GM13976 (cell line): ENCODE results near the gene CCNQ.

Source experiments
- DNase-seq: peaks from one replicate; pipeline ENCODE4 v3.0.0; 2012; ENCODE audit warnings: low spot score
- CTCF ChIP-seq: IDR thresholded peaks from 2 replicates; pipeline ENCODE4 v1.5.1; 2012; ENCODE audit warnings: borderline replicate concordance, mild to moderate bottlenecking; ENCODE audit not compliant: insufficient read depth; ENCODE audit errors: extremely low read depth, missing control alignments, control extremely low read depth
- in situ Hi-C: fragments of 300-500 bp; cut with MboI; formaldehyde crosslinking; loops from one replicate; pipeline ENCODE4 v1.12.0; 2022; ENCODE audit warnings: low sequenced_read_pairs, mixed read lengths, inconsistent platforms; ENCODE audit not compliant: unreplicated experiment

Gene CCNQ

DNA sequence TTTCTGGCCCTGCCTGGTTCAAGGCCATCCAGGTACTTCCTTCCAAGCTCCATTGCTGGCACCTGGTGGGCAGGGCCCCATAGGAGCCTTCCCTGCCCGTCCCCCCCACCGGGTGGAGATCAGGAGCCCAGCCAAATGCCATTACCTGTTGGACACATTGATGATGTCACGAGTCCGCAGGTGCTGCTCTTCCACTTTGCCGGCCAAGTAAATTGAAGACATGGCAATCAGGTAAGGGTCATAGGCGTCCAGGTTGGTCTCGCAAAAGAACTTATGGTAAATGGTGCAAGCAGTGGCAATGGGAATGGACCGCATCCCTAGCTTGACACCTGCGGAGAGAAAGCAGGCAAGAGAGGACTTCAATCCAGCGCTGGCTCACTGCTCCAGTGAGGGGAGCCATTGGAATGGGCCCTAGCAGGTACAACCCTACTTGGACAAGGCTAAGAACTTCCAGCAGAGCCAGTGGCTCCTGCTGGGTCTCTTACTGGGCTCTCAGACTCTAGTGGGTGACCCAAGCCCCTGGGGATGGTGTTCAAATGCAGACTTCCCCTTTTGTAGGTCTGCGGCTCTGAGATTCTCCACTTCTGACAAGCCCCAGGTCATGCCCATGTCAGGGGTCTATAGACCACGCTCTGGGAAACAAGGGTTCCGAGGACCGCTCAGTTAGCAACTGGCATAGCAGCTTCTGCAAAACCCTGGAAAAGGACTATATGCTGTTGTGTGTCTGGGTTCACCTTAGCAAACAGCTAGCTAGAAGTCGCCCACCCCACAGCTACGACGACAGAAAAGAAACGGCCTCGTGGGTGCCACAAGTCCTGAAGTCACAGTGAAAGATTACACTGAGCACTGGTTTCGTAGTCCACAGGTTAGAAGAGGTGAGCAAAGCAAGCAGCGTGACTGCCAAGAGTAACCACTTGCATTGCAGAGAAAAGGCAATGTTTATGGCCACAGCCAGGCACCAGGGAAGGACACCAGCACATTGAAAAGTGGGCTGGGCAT lies 2.8 kb downstream of the CCNQ start:
- TF ChIP-seq CTCF = no peak
- in situ Hi-C loops = no loop called here

DNA sequence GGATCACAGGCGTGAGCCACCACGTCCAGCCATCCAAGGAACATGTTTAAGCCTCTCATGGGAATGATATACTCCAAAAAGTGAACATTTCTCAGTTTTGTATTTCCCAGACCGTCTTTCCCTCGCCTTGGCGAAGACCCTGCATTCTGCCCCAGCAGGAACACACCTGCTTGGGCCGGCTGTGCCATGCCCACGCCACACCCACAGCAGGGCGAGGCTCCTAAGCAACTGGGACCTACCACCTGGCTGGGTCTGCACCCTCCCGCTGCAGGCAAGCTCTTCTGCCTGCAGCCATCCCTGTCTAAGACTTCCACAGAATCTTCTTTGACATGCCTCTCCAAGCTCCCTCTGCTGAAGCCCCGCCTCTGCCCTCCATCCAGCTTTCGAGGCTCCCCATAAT lies 3.6 kb downstream of the CCNQ start:
- in situ Hi-C loops = no loop called here
- DNase-seq = no peak
- TF ChIP-seq CTCF = no peak

More for the DNA sequence above, 2.8 kb downstream of the CCNQ start:
- DNase-seq = no peak

DNA sequence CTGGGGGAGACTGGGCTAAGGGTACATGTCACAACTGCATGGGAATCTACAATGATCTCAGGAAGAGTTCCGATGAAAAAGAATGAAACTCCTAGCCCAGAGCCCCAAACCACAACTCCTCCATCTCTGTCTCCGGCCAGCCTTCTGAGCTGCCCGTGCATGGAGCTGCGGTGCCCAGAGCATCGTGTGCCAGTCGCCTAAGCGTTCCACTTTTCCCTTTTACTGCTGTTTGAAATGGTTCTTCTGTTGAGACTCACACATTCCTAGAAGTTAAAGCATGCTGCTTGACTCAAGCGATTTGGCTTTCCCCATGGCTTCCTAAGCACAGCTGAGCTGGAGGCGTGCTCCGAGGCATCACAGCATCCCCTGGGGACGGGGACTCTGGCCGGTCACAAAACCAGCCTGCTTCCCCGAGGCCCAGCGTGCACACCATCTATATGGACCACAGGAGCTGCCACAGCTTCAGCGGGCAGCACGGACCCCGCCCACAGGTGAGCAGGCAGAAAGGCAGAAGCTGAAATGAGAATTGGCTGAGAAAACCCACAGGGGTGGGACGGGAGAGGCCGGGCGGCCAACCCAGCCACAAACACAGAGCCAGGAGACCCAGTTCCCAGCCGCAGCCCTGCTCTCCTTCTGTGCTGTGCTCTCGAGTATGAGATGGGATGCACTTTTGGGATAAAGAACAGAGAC lies 5.0 kb downstream of the CCNQ start:
- no peak for DNase-seq
- in situ Hi-C loops = no loop called here
- TF ChIP-seq CTCF = no peak

DNA sequence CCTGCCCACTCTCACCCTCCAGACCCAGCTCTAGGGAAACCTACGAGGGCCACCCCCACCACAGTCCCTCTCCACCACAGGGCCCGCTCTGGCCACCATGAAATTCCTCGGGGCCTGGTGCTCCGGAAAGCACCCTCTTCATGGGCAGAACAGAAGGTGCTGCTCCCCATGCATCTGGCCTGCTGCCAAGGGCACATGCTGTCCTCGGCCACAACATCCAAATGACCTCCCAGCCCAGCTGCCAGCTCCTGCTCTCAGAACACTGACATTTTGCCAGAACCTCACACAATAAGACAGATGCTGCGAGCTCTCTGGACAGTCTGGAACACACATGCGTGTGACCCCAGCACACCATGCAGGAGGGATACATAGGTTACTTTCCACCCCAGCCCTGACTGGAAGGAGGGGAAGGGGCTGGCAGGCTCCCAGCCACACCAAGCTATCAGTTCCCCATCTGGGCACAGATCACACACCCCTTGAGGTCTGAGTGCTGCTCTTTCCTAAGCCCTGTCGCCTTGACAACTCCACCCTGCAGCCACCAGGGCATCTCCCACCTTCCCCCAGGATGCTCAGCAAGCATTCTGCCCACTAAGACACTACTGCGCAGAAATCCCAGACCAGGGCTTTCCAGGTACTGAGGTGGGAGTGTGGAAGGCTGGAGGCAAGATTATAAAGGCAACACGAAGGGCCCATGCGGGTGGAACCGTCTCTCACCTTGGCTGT lies 5.8 kb downstream of the CCNQ start:
- in situ Hi-C loops = no loop called here
- no peak for DNase-seq
- no peak for TF ChIP-seq CTCF

GRCh38 chrX:153592091-153592833 lies 6.7 kb downstream of the CCNQ start:
- in situ Hi-C loops = no loop called here
- TF ChIP-seq CTCF = no peak
- DNase-seq = no peak
